ENCODE measurements around the gene HELLS.

GRCh38 chr10:94571528-94571927 lies 25.9 kb downstream of the HELLS start:
- TF ChIP-seq CTCF (conservative IDR thresholded peaks at IDR 0.05; ENCODE audit: low read depth in 2 of 2): no peak
- TF ChIP-seq EZH2phosphoT487 (IDR thresholded peaks at IDR 0.05; ENCODE audit: unreplicated experiment): no peak
- TF ChIP-seq EZH2 (IDR thresholded peaks at IDR 0.05; ENCODE audit: low read depth, unreplicated experiment): no peak
- no peak for TF ChIP-seq REST (IDR thresholded peaks at IDR 0.05; ENCODE audit: unreplicated experiment)
- TF ChIP-seq JUNB (IDR thresholded peaks at IDR 0.05; ENCODE audit: unreplicated experiment): no peak
- TF ChIP-seq CREB1 (CRISPR knock-in tag; IDR thresholded peaks at IDR 0.05; ENCODE audit: low read depth): no peak
- no peak for TF ChIP-seq POLR2AphosphoS5 (IDR thresholded peaks at IDR 0.05; ENCODE audit: low read depth)
- TF ChIP-seq NANOG (IDR thresholded peaks at IDR 0.05; ENCODE audit: borderline replicate concordance): no peak
- no peak for TF ChIP-seq ZNF331 (CRISPR knock-in tag; IDR thresholded peaks at IDR 0.05; ENCODE audit: low read depth)
- TF ChIP-seq STAT1 (IDR thresholded peaks at IDR 0.05; ENCODE audit: unreplicated experiment): no peak
- no peak for TF ChIP-seq ZNF462 (CRISPR knock-in tag; IDR thresholded peaks at IDR 0.05)
- no peak for TF ChIP-seq ETS1 (IDR thresholded peaks at IDR 0.05)
- TF ChIP-seq ZNF114 (CRISPR knock-in tag; IDR thresholded peaks at IDR 0.05): no peak

Data from GM23338 (cell line).